DOHH2 (cell line): ENCODE results near the gene MAP2.

ENCODE experiments used
- H3F3A ChIP-seq: fragments of 200-600 bp; sonication (generic), shearing (Covaris generic); 2 replicates; pipeline ENCODE4 v1.6.0; 2016; ENCODE audit warnings: antibody characterized with exemption, mild to moderate bottlenecking; ENCODE audit not compliant: control insufficient read depth, insufficient read depth
- H3K27ac ChIP-seq: fragments of 200-600 bp; sonication (generic); 2 replicates; pipeline ENCODE4 v1.5.1; 2014; ENCODE audit warnings: low read depth, mild to moderate bottlenecking, low read length, moderate library complexity
- H3K27me3 ChIP-seq: fragments of 200-600 bp; sonication (generic); 2 replicates; pipeline ENCODE4 v1.6.1; 2014; ENCODE audit warnings: mild to moderate bottlenecking, low read length, mixed read lengths; ENCODE audit not compliant: control insufficient read depth
- H3K36me3 ChIP-seq: fragments of 200-600 bp; sonication (generic); 2 replicates; pipeline ENCODE4 v1.6.1; 2014; ENCODE audit warnings: mild to moderate bottlenecking, low read length, moderate library complexity, mixed read lengths; ENCODE audit not compliant: control insufficient read depth
- H3K4me1 ChIP-seq: fragments of 200-600 bp; sonication (generic); 2 replicates; pipeline ENCODE4 v1.6.1; 2014; ENCODE audit warnings: mild to moderate bottlenecking, low read length, mixed read lengths; ENCODE audit not compliant: control insufficient read depth
- H3K4me2 ChIP-seq: fragments of 200-600 bp; sonication (generic); 2 replicates; pipeline ENCODE4 v1.6.0; 2014; ENCODE audit warnings: mild to moderate bottlenecking, low read length, moderate library complexity
- H3K4me3 ChIP-seq: fragments of 200-600 bp; sonication (generic); 2 replicates; pipeline ENCODE4 v1.5.1; 2014; ENCODE audit warnings: mild to moderate bottlenecking, low read length, mixed read lengths
- H3K79me2 ChIP-seq: fragments of 200-600 bp; sonication (generic); 2 replicates; pipeline ENCODE4 v1.6.1; 2014; ENCODE audit warnings: mild to moderate bottlenecking, low read length, mixed read lengths; ENCODE audit not compliant: control insufficient read depth
- H3K9me2 ChIP-seq: fragments of 200-600 bp; sonication (generic); replicated peaks from 2 replicates; pipeline ENCODE4 v1.6.1; 2014; ENCODE audit warnings: mild to moderate bottlenecking, low read length, mixed read lengths; ENCODE audit not compliant: control insufficient read depth
- H3K9me3 ChIP-seq: fragments of 200-600 bp; sonication (generic); 2 replicates; pipeline ENCODE4 v1.6.1; 2014; ENCODE audit warnings: antibody characterized with exemption, low read length, mixed read lengths; ENCODE audit not compliant: control insufficient read depth, insufficient read depth
- H4K20me1 ChIP-seq: fragments of 200-600 bp; sonication (generic); 2 replicates; pipeline ENCODE4 v1.6.0; 2014; ENCODE audit warnings: low read depth, mild to moderate bottlenecking, antibody characterized with exemption, low read length, moderate library complexity; ENCODE audit not compliant: control insufficient read depth, insufficient read depth
- EZH2phosphoT487 ChIP-seq: fragments of 200-600 bp; sonication (generic); IDR thresholded peaks from 2 replicates; pipeline ENCODE4 v1.6.1; 2017; ENCODE audit warnings: borderline replicate concordance, mild to moderate bottlenecking, antibody characterized with exemption, low read length, moderate library complexity, mixed read lengths
- TF ChIP-seq, protein P1 (sequence below): fragments of 200-600 bp; sonication (generic); IDR thresholded peaks from one replicate; pipeline ENCODE4 v1.5.1; 2014; ENCODE audit warnings: antibody characterized with exemption, mild to moderate bottlenecking, low read depth, low read length; ENCODE audit not compliant: poor library complexity, severe bottlenecking

The MAP2 gene

DNA sequence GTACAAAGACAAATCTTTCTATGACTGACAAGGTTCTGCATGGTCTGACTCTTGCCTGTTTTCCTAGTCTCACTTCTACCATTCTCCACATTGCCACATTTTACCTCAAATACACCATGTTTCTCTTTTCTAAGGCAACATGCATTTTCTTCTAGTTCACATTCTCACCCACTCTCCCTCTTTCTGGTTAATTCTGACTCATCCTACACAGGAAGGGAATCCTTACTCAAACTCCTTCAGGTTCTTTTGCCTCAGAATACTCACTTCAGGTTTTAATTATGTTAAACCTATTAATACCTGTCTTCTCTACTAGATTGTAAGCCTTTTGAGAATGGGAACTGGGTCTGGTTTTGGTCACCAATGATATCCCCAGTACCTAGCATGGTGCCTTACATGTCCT is 47.2 kb downstream of the MAP2 start:
- Histone ChIP-seq H3K27ac (no peak overlapping the region), H3K4me3 (no peak overlapping the region), H3K9me3 (no peaks in the 10 kb centered on the region), H3K79me2 (no peaks in the 10 kb centered on the region), H3K9me2 (no peaks in the 10 kb centered on the region), H3K27me3 (no peaks in the 10 kb centered on the region), H3K36me3 (no peaks in the 10 kb centered on the region), H3K4me1 (peaks cover 8% of the 10 kb centered on the region), H3F3A (no peaks in the 10 kb centered on the region), H4K20me1 (no peaks in the 10 kb centered on the region), H3K4me2 (no peak overlapping the region)
- TF ChIP-seq EZH2phosphoT487 = no peak
- TF ChIP-seq, protein P1, sequence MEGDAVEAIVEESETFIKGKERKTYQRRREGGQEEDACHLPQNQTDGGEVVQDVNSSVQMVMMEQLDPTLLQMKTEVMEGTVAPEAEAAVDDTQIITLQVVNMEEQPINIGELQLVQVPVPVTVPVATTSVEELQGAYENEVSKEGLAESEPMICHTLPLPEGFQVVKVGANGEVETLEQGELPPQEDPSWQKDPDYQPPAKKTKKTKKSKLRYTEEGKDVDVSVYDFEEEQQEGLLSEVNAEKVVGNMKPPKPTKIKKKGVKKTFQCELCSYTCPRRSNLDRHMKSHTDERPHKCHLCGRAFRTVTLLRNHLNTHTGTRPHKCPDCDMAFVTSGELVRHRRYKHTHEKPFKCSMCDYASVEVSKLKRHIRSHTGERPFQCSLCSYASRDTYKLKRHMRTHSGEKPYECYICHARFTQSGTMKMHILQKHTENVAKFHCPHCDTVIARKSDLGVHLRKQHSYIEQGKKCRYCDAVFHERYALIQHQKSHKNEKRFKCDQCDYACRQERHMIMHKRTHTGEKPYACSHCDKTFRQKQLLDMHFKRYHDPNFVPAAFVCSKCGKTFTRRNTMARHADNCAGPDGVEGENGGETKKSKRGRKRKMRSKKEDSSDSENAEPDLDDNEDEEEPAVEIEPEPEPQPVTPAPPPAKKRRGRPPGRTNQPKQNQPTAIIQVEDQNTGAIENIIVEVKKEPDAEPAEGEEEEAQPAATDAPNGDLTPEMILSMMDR = no peak

DNA sequence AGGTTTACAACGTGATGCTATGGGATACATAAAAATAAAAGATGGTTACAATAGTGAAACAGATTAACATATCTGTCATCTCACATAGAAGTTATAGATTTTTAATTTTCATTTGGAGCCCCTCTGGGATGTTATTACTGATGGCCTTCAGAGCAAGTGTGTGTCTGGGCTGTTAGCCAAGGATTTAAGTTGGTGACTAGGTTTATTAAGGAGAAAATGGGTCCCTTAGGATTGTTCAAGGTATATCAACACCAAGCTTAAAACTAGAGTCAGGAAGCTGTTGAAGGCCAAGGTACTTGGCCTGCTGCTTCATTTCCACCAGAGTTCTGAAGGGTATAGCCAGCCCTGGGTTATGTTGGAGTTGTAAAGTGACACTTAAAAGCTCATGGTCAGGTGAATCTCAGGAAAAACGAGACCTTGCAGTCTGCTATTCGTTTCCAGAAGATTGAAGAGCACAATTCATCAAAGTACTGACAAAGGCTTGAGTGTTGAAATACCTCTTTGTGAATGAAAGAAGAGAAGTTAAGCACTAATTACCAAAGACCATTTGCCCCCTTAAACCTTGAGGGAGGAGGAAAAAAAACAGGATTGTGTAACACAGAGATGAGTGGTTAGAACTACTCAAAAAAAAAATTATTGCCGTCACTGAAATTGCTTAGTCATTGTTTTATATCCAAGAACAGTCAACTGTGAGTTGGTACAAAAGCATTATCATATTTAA is 48.4 kb downstream of the MAP2 start:
- Histone ChIP-seq H3K4me2 (no peak overlapping the region), H3K4me3 (no peak overlapping the region), H3K36me3 (no peaks in the 10 kb centered on the region)

DNA sequence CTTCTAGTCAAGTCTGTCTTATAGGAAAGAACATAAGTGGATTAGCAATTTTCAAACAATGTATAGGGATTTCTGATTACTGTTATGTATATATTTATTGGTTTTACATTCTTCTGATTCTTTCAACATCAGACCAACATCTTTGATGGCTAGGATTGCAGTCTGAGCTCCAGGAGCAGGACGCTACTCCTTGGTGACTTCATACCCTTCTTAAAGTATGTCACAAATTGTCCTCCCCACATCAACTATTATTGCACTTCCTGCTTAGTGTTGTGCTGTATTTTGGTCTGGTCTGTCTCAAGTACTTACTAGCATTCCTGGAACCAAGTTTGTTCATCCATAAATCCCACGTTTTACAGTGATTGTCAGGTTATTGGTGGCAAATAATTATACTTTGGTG is 49.0 kb downstream of the MAP2 start:
- TF ChIP-seq, protein P1 = no peak
- no peak for TF ChIP-seq EZH2phosphoT487
- H3K4me3 ChIP-seq = no peak overlapping the region
- H3K9me2 ChIP-seq = no peaks in the 10 kb centered on the region
- no peaks in the 10 kb centered on the region for H3K27me3 ChIP-seq
- no peak overlapping the region for H3K27ac ChIP-seq
- no peaks in the 10 kb centered on the region for H3K36me3 ChIP-seq
- no peaks in the 10 kb centered on the region for H3K79me2 ChIP-seq
- H3F3A ChIP-seq = no peaks in the 10 kb centered on the region
- H3K4me1 ChIP-seq = peaks cover 8% of the 10 kb centered on the region
- no peaks in the 10 kb centered on the region for H3K9me3 ChIP-seq
- no peaks in the 10 kb centered on the region for H4K20me1 ChIP-seq
- no peak overlapping the region for H3K4me2 ChIP-seq

More for the DNA sequence above, 48.4 kb downstream of the MAP2 start:
- no peaks in the 10 kb centered on the region for H3K9me2 ChIP-seq
- H3F3A ChIP-seq = no peaks in the 10 kb centered on the region
- no peaks in the 10 kb centered on the region for H3K79me2 ChIP-seq
- no peaks in the 10 kb centered on the region for H3K27me3 ChIP-seq
- H4K20me1 ChIP-seq = no peaks in the 10 kb centered on the region
- H3K27ac ChIP-seq = no peak overlapping the region
- peaks cover 8% of the 10 kb centered on the region for H3K4me1 ChIP-seq
- no peaks in the 10 kb centered on the region for H3K9me3 ChIP-seq
- TF ChIP-seq, protein P1 = no peak
- TF ChIP-seq EZH2phosphoT487 = no peak
